ENCODE measurements around the gene ARPC5.
A peak's percentile ranks its signal among the peaks of the same experiment; 100 is the strongest.

Gene ARPC5

DNA sequence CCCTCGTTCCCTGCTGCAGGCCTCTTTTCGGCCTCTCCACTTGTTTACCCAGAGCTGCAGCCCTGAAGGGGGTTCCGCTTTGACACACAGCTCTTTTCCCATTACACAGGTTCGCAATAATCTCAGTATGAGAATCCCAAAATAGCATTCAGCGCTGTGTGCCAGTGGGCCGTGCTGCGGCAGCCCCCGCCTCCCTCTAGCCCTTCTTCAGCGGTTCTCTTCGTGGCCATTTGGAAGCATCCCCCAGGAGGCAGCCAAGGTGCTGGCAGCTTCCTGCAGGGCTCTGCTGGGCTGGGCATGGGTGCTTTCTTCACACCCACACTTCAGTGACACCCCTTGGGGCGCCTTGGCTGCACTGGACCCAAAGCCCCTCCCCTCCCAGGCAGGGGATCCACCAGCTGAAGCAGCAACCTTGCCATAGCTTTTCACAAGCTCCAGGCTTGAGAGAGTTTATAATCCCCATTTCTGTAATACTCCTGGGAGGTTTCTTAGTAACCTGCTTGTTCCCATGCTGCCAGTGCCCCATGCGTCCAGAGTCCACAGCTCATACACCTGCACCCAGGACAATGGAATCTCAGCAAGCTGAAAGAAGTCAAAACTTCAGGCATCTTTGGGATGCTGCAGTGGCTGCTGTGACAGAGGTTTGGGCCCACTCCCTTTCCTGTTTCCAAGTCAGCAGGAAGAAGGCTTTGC, 53.4 kb downstream of the ARPC5 start:
- DNase-seq, result no peak

DNA sequence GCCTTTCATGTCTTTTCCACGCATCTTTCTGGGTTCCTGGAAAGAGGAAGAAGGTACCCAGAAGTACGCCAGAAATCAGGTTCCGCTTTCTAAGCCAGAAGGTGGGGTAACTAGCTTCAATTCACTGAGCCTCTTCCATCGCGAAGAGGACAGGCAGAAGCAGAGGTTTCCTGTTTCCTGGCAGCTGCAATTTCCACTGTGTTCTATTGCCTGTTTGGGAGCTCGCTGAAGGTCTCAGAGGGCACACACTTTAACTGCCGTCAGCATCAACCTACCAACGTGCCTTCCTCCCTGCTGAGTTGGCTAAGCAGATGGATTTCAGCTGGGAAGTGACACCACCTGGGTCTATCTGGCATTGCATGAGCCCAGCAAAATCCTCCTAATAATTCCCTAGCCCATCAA, 55.3 kb downstream of the ARPC5 start:
- DNase-seq, result peak; percentile 9

DNA sequence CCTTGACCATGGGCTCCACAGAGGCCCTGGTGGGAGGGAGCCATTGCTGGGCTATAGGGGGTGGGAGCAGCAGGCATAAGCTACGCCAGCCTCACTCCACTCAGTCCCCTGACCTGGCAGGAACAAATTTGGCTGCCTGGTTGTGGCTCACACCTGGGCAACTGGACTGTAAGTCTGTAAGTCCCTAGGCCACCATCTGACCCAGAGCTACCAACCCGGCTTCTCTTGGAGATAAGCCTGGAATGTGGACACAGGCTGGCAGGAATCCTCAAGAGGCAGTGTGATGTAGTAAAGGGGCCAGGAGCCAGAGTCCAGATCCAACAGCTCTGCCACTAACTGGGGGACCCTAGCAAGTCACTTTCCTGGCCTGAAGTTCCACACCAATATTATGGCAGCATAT, 56.7 kb downstream of the ARPC5 start:
- no peak for DNase-seq

- DNase-seq, result no peak
Measured at GRCh38 chr1:183577897-183578465, 57.6 kb downstream of the ARPC5 start.

DNA sequence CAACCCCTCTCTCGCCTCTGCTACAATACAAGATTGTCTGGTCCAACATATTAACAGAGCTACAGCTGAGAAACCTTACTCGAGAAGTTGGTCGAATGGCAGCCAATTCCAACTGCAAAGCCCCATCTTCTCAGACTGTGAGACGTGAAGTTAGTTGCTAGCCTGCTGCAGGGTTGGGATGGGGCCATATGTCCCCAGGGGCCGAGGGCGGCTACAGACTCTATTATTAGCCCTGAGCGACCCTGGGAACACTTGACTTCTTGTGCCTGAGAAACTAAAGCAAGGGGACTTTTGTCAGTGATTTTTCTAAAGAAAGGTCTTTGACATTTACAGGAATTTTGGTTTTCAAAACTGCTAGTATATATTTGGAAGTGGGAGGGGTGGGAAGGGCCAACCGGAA, 59.0 kb downstream of the ARPC5 start:
- no peak for DNase-seq

- no peak for DNase-seq
Measured at GRCh38 chr1:183575606-183576005, 60.0 kb downstream of the ARPC5 start.

- no peak for DNase-seq
Measured at GRCh38 chr1:183572721-183573120, 62.9 kb downstream of the ARPC5 start.

GRCh38 chr1:183571678-183572268, 63.8 kb downstream of the ARPC5 start:
- DNase-seq, result no peak

Data from NCI-H524 treated with DMSO at 0.1 percent for 48 hours (cell line).